ENCODE results near the gene CLTA.
A peak's percentile ranks its signal among the peaks of the same experiment; 100 is the strongest.

The CLTA gene

GRCh38 chr9:36190388-36191289, at the start of gene CLTA:
TSS of gene CLTA (plus strand) at chr9:36190921. CDS start at chr9:36191057, 136 bp downstream.
- peak; percentile 99 for DNase-seq (ENCODE audit: low spot score)

- peak; percentile 46 for DNase-seq (ENCODE audit: low spot score)
These were observed 49.4 kb upstream of the CLTA start for GRCh38 chr9:36141288-36141687.

GRCh38 chr9:36141761-36142160, 49.0 kb upstream of the CLTA start:
- DNase-seq (ENCODE audit: low spot score): no peak

GRCh38 chr9:36142510-36143244, 48.0 kb upstream of the CLTA start:
- no peak for DNase-seq (ENCODE audit: low spot score)

GRCh38 chr9:36143245-36143641, 47.5 kb upstream of the CLTA start:
- no peak for DNase-seq (ENCODE audit: low spot score)

GRCh38 chr9:36144309-36145232, 46.1 kb upstream of the CLTA start:
- no peak for DNase-seq (ENCODE audit: low spot score)

- no peak for DNase-seq (ENCODE audit: low spot score)
These were observed 44.8 kb upstream of the CLTA start for GRCh38 chr9:36145970-36146369.

- no peak for DNase-seq (ENCODE audit: low spot score)
These were observed 44.1 kb upstream of the CLTA start for GRCh38 chr9:36146651-36147050.

- no peak for DNase-seq (ENCODE audit: low spot score)
These were observed 43.1 kb upstream of the CLTA start for GRCh38 chr9:36147441-36148175.

- peak; percentile 98 for DNase-seq (ENCODE audit: low spot score)
These were observed 42.2 kb upstream of the CLTA start for GRCh38 chr9:36148311-36149051.

GRCh38 chr9:36149197-36149596, 41.5 kb upstream of the CLTA start:
- peak; percentile 73 for DNase-seq (ENCODE audit: low spot score)

GRCh38 chr9:36150574-36151315, 40.0 kb upstream of the CLTA start:
- DNase-seq (ENCODE audit: low spot score): no peak

GRCh38 chr9:36151316-36152210, 39.2 kb upstream of the CLTA start:
- DNase-seq (ENCODE audit: low spot score): peak; percentile 6

- no peak for DNase-seq (ENCODE audit: low spot score)
These were observed 37.8 kb upstream of the CLTA start for GRCh38 chr9:36152741-36153438.

- no peak for DNase-seq (ENCODE audit: low spot score)
These were observed 37.0 kb upstream of the CLTA start for GRCh38 chr9:36153746-36154145.

GRCh38 chr9:36154331-36154952, 36.3 kb upstream of the CLTA start:
- peak; percentile 81 for DNase-seq (ENCODE audit: low spot score)

GRCh38 chr9:36156116-36156515, 34.6 kb upstream of the CLTA start:
- no peak for DNase-seq (ENCODE audit: low spot score)

GRCh38 chr9:36158122-36158521, 32.6 kb upstream of the CLTA start:
- no peak for DNase-seq (ENCODE audit: low spot score)

Data from kidney tubule cell (primary cell).